ENCODE measurements around the gene IL21R.

Gene IL21R

GRCh38 chr16:27444015-27444414 lies 42.0 kb downstream of the IL21R start:
- no peak for TF ChIP-seq CTCF (IDR thresholded peaks at IDR 0.05; ENCODE audit: low read depth, low read length, missing control alignments)
- DNase-seq (ENCODE audit: extremely low read depth, low read depth) = no peak
- no peak overlapping the region for H3K4me3 ChIP-seq (replicated peaks; ENCODE audit: low read depth, low read length)

GRCh38 chr16:27444470-27444869 lies 42.5 kb downstream of the IL21R start:
- no peak overlapping the region for H3K4me3 ChIP-seq (replicated peaks; ENCODE audit: low read depth, low read length)
- no peak for TF ChIP-seq CTCF (IDR thresholded peaks at IDR 0.05; ENCODE audit: low read depth, low read length, missing control alignments)
- DNase-seq (ENCODE audit: extremely low read depth, low read depth) = no peak

GRCh38 chr16:27445502-27446175 lies 43.7 kb downstream of the IL21R start:
- no peak for TF ChIP-seq CTCF (IDR thresholded peaks at IDR 0.05; ENCODE audit: low read depth, low read length, missing control alignments)
- no peak overlapping the region for H3K4me3 ChIP-seq (replicated peaks; ENCODE audit: low read depth, low read length)
- DNase-seq (ENCODE audit: extremely low read depth, low read depth) = no peak

GRCh38 chr16:27446721-27447120 lies 44.7 kb downstream of the IL21R start:
- no peak overlapping the region for H3K4me3 ChIP-seq (replicated peaks; ENCODE audit: low read depth, low read length)
- TF ChIP-seq CTCF (IDR thresholded peaks at IDR 0.05; ENCODE audit: low read depth, low read length, missing control alignments) = no peak
- no peak for DNase-seq (ENCODE audit: extremely low read depth, low read depth)

GRCh38 chr16:27447301-27447700 lies 45.3 kb downstream of the IL21R start:
- no peak for DNase-seq (ENCODE audit: extremely low read depth, low read depth)
- H3K4me3 ChIP-seq (replicated peaks; ENCODE audit: low read depth, low read length) = no peak overlapping the region
- TF ChIP-seq CTCF (IDR thresholded peaks at IDR 0.05; ENCODE audit: low read depth, low read length, missing control alignments) = no peak

GRCh38 chr16:27448532-27449433 lies 46.8 kb downstream of the IL21R start:
- no peak for DNase-seq (ENCODE audit: extremely low read depth, low read depth)
- H3K4me3 ChIP-seq (replicated peaks; ENCODE audit: low read depth, low read length) = no peak overlapping the region
- no peak for TF ChIP-seq CTCF (IDR thresholded peaks at IDR 0.05; ENCODE audit: low read depth, low read length, missing control alignments)

Measured in HFF-Myc (cell line).